ENCODE results near the gene AFP.

Gene AFP

GRCh38 chr4:73438048-73438447, 2.0 kb downstream of the AFP start:
- DNase-seq (ENCODE audit: low read depth in 2 of 2): no peak

DNA sequence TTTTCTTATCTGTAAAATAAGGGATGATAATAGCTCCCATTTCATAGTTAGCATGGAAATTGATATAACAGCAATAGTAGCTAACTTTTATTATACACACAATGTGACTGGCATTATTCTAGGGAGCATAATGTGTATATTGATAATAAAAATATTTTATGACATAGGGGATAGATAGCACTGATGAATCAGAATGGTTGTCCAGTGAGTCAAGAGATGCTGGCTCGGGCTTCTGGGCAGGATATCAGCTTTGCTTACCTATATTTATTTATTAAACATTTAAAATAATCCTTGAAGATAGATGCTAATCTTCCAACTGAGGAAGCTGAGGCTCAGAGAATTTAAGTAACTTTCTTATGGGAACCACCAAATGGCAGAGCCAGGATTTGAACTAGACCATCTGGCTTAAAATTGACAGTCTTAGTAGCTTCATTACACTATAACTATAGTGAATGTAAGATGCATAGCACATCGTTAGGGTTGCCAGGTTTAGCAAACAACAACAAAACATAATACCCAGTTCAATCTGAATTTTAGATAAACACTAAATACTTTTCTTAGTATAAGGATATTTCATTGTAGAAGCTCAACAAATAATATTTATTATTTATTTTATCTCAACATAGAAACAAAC, 2.7 kb downstream of the AFP start:
- no peak for DNase-seq (ENCODE audit: low read depth in 2 of 2)

DNA sequence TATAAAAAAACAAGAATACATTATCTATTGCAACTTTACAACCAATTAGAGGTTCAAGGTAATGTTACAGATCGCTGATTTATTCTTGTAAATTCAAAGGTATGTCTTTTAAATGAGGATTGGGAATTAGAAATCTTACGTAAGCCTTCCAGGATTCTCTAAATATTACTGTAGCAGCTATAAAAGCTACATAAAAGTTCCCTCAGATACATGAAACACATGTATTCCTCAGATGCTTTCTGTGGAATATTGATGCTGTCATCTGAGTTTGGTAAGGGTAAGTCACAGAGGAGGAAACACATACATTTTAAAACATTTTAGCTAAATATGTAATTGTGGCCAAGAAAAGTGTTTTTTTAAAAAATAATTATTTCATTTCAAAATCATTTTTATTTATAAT, 3.4 kb downstream of the AFP start:
- no peak for DNase-seq (ENCODE audit: low read depth in 2 of 2)

DNA sequence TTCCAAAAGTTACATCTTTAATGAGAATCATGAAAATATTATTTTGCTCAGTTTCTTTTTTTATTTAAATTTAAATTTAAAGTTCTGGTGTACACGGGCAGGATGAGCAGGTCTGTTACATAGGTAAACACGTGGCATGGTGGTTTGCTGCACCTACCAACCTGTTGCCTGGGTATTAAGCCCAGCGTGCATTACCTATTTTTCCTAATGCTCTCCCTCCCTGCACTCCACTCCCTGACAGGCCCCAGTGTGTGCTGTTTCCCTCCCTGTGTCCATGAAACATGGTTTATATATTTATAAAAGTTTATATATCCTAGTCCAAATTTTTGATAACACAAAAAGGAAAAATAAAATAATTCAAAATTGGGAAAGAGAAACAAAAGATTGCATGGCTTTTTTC, 4.0 kb downstream of the AFP start:
- no peak for DNase-seq (ENCODE audit: low read depth in 2 of 2)

DNA sequence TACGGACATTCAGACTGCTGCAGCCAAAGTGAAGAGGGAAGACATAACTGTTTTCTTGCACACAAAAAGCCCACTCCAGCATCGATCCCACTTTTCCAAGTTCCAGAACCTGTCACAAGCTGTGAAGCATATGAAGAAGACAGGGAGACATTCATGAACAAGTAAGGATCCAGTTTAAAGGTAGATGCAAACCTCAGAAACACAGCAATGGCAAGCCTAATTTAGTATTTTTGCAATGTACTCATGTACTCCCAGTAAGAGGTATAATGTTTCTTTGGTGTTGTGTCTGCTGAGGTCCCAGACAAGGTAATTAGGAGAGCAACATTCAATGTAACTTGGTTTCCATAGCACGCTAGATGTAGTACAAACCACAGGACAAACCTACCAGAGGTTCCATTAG, 4.6 kb downstream of the AFP start:
- DNase-seq (ENCODE audit: low read depth in 2 of 2): no peak

DNA sequence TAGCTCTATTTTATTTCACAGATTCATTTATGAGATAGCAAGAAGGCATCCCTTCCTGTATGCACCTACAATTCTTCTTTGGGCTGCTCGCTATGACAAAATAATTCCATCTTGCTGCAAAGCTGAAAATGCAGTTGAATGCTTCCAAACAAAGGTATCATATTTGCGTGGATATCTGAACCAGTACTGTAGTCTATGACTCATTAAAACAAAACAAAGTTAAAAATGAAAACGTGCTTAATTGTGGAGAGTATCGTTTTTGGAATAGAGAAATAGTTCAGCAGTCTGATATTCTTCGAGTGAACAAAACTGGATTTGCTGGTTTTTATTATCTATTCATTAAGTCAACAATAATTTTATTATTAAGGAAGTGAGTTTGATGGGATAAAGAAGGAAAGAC, 6.3 kb downstream of the AFP start:
- no peak for DNase-seq (ENCODE audit: low read depth in 2 of 2)

GRCh38 chr4:73443224-73443623, 7.2 kb downstream of the AFP start:
- no peak for DNase-seq (ENCODE audit: low read depth in 2 of 2)

DNA sequence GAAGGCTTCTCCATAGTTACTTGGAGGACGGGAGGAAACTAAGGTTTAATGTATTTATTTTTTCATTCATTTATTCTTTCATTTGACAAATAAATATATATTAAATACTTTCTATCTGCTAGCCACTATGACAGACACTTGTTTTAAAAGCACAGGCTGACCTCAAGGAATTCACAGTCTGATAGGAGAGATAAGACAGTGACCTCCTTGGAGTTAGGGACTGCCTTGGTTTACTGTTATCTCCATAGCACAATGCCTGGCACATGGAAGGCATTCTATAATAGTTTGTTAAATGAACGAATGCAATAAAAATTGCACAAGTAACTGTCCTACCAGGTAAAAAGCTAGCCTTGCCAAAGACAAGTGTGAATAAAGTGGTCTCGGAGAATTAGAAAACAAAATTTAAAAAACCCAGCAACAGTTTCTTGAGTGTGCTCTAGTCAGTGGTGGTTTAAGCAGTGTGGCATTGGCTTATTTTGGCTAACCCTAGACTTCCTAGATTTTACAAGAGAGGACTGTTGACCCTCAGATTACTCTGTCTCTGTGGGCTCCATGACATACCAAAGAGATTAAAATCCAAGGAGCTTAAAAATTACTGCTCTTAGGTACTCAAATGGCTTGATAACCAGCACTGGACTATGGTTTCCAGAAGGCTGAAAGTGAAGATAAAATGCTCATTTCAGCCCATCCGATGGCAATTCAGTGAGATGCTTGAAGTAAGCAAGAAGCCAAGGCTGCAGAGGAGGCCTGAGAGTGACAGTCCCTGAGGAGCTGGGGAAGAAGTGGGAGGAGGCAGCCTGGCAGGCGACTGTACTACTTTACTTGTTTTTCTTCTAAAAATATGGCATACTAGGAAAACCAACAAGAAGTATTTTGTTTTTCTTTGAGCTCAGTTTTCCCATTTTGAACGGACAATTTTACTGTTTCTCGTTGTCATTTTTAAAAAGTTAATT, 9.6 kb downstream of the AFP start:
- DNase-seq (ENCODE audit: low read depth in 2 of 2): no peak

- DNase-seq (ENCODE audit: low read depth in 2 of 2): no peak
Observed at GRCh38 chr4:73446336-73446938, 10.4 kb downstream of the AFP start.

DNA sequence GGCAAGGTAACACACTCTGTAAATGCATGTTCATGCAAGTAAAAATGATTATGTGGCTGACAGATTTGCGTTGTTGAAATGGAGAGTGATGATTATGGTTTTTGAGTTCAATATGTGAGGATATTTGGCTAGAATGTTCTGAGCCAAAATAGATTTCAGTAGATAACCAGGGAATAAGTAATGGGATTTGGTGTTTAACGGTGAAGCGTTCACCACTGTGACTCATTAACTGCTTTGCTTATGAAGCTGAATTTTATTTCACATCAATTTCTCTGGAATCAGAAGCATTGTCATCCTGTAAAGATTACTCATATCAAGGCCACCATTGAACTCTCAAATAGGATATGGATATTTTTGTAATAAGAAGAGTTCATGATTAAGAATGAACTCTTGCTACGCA, 11.7 kb downstream of the AFP start:
- no peak for DNase-seq (ENCODE audit: low read depth in 2 of 2)

- DNase-seq (ENCODE audit: low read depth in 2 of 2): no peak
Observed at GRCh38 chr4:73448448-73449203, 12.6 kb downstream of the AFP start.

GRCh38 chr4:73450398-73451004, 14.5 kb downstream of the AFP start:
- DNase-seq (ENCODE audit: low read depth in 2 of 2): no peak

DNA sequence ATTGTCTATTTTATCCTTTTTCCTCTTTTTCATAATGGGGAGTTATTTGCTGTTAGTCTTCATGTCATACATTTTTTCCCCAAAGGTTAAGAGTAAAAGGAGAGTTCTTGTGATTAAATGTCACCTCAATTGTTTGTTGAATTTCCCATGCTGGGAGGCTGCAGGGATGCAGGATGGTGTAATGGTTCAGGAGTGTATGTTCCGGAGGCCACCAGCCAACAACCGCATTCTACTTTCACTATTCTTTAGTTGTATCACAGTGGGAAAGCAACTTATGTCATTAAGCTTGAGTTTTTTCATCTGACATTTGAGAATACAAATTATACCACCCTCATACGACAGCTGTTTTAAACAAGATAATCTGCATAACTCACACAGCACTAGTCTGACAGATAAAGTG, 15.4 kb downstream of the AFP start:
- DNase-seq (ENCODE audit: low read depth in 2 of 2): no peak

DNA sequence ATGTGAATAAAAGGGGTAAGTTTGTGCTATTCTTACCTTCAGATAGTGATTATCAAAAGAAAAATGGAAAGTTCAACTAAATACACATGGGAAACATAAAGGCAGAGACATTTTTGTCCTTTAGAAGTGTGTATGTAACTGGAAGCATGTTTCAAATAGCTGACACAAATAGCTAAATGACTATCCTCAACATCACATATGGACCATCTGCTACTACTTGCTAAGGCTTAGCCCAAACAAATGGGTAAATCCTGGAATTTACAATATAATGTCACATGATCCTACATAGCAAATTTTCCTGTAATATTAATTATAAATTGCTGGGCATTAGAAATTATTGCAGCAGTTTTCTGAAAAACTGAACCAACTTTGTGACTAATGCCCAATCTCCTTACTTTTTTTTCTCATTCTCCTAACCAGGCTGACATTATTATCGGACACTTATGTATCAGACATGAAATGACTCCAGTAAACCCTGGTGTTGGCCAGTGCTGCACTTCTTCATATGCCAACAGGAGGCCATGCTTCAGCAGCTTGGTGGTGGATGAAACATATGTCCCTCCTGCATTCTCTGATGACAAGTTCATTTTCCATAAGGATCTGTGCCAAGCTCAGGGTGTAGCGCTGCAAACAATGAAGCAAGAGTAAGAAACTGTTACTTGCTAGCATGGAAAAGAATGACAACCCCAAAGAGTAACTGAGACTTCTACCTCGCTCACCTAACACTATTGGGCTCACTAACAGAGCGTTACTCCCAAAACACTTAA, 16.1 kb downstream of the AFP start:
- DNase-seq (ENCODE audit: low read depth in 2 of 2): no peak

DNA sequence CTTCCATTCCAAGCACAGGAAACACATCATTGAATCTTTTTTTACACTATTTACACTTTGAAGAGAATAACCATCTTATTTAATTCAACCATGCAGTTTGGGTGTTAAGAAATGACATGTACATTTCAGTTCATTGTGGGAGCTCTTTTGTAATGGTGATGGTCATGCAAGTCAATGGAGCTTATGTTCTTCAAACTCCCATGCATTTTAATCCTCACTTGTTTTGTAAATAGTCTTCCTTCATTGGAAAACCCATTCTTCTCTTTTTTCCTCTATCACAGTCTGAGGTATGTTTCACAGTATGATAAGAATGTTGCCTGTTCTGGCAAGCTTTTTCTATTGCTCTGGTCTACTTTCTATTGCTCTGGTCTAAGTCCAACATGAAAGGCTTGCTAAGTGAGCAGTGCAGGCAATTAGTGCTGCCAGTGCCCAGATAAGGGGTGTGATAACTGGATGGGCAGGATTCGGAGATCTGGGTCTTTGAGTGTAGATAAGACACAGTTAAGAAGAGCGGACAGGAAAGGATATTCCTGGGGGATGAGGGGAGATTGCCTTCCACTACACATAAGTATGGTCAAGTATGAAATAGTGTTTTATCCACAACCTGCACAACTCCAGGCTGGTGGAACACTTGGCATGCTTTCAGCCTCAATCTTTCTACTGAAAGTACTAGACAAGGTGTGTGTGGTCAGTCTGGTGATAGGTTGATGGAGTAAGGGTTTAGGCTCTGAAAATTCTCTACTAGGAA, 17.1 kb downstream of the AFP start:
- no peak for DNase-seq (ENCODE audit: low read depth in 2 of 2)

- DNase-seq (ENCODE audit: low read depth in 2 of 2): no peak
Observed at GRCh38 chr4:73453701-73454005, 17.6 kb downstream of the AFP start.

DNA sequence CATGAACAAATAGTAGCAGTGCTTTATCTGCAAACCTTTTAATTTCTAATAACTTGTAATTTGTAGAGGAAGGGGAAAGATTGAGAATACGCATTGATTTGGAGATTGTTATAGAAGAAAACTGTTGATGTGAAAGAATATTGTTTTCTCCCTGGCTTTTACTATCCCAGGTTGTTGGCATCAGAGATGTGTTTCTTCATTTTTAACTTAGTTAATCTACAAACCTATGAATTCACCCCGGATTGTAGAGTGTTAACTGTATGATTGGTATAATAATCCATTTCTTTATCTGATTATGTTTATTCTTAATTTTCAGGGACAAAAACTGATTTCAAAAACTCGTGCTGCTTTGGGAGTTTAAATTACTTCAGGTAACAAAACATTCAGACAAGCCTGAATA, 18.9 kb downstream of the AFP start:
- DNase-seq (ENCODE audit: low read depth in 2 of 2): no peak

DNA sequence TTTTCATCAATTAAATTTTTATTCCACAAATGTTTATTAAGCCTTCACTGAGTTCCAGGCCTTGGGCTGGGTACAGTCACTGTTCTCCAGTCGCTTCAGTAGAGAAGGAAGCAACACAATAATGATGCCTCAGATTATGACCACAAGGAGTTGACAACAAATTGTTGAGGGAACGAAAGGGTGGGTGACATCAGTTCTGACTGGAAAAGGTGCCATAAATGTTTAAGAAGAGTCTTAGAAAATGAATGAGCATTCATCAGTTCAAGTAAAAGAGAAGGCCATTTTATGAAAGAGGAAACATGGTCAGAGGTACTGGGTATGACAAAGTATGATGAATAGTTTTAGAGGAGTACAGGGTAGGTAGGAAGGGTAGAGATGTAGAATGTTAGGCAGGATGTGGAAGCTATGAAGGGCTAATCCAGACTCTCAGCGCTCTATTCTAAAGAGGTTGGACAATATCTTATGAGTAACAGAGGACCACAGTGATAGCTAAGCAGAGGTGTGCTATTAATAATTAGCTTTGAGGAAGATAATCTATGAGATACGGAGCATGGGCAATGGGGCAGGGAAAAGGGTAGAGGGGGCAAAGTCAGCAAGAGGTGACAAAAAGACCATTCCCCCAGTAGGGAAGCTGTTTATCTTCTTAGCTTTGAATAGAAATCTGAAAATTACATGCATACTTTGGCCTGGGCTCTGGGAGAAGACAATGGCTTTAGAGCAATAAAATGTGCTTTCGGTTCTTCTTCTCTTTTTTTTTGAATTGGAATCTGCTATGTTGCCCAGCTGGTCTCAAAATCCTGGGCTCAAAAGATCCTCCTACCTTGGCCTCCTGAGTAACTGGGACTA, 20.4 kb downstream of the AFP start:
- DNase-seq (ENCODE audit: low read depth in 2 of 2): no peak

All from stimulated activated CD4-positive, alpha-beta T cell treated with anti-CD3 and anti-CD28 coated beads, Interleukin-15, amount 100 ng/mL, for 48 hours (primary cell).